NB4 (cell line): ENCODE measurements around the gene AP1S2.
A peak's percentile ranks its signal among the peaks of the same experiment; 100 is the strongest.

Source experiments
- DNase-seq: peaks from one replicate; pipeline ENCODE4 v3.0.0; 2010; ENCODE audit warnings: low read depth
- H3K4me3 ChIP-seq: one replicate; pipeline ENCODE4 v1.5.1; 2011; ENCODE audit warnings: mild to moderate bottlenecking, low read depth, low read length, moderate library complexity
- MYC ChIP-seq: IDR thresholded peaks from 2 replicates; pipeline ENCODE4 v1.6.1; 2011; ENCODE audit warnings: low read depth, low read length
- POLR2A ChIP-seq: IDR thresholded peaks from 2 replicates; pipeline ENCODE4 v1.6.1; 2011; ENCODE audit warnings: mild to moderate bottlenecking; ENCODE audit not compliant: insufficient read length; ENCODE audit errors: extremely low read depth
- TF ChIP-seq, protein P1 (sequence below): IDR thresholded peaks from 2 replicates; pipeline ENCODE4 v1.6.1; 2011; ENCODE audit warnings: low read depth, low read length
- TF ChIP-seq, protein P2 (sequence below): IDR thresholded peaks from one replicate; pipeline ENCODE4 v1.5.1; 2012; ENCODE audit warnings: low read depth, low read length

AP1S2 gene

DNA sequence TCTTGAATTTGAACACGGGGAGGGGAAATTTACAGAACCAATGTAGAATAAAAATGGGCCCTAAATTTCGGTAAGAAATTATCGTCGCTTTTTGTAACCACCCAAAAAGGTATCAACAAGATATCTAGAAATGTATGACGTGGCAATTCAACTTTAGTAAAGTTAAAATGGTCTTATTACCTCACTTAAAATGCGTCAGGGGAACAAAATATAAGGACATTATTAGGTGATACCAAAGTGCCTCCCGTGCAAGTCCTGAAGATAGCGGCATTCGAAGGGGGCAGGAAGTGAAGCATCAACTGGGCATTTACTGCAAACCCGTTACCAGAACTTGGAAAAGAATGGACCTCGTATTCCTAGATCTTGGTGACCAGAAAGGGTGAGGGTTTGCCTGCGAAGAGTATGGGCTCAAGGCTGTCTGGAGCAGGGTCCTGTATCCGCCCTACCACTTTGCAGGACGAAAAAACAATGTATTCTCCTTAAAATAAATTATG, 980 bp downstream of the AP1S2 start:
- peak; percentile 2 for DNase-seq
- peak overlapping the region; percentile 56 for H3K4me3 ChIP-seq
- TF ChIP-seq, protein P1, sequence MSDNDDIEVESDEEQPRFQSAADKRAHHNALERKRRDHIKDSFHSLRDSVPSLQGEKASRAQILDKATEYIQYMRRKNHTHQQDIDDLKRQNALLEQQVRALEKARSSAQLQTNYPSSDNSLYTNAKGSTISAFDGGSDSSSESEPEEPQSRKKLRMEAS = no peak
- no peak for TF ChIP-seq POLR2A
- TF ChIP-seq, protein P2, sequence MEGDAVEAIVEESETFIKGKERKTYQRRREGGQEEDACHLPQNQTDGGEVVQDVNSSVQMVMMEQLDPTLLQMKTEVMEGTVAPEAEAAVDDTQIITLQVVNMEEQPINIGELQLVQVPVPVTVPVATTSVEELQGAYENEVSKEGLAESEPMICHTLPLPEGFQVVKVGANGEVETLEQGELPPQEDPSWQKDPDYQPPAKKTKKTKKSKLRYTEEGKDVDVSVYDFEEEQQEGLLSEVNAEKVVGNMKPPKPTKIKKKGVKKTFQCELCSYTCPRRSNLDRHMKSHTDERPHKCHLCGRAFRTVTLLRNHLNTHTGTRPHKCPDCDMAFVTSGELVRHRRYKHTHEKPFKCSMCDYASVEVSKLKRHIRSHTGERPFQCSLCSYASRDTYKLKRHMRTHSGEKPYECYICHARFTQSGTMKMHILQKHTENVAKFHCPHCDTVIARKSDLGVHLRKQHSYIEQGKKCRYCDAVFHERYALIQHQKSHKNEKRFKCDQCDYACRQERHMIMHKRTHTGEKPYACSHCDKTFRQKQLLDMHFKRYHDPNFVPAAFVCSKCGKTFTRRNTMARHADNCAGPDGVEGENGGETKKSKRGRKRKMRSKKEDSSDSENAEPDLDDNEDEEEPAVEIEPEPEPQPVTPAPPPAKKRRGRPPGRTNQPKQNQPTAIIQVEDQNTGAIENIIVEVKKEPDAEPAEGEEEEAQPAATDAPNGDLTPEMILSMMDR = no peak
- TF ChIP-seq MYC = no peak

DNA sequence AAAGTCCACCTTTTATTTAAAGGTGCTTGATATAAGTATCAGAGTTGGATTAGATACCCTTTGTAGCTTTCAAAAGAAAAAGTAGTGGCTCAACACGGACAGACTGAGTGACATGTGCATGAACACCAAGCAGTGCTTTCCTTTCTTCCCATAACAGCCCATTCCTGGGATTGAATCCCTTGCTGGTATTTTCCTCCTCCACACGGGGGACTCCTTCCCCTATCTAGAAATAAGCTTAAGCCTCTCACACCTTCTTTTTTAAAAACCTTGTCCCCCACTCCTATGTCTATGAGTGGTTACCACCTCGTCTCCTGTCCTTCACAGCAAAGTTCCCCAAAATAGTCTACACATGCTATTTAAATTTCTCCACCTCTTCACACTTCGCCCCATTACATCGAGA, 5.1 kb downstream of the AP1S2 start:
- TF ChIP-seq, protein P1 = no peak
- TF ChIP-seq MYC = no peak
- TF ChIP-seq POLR2A = no peak
- TF ChIP-seq, protein P2 = no peak
- H3K4me3 ChIP-seq = no peak overlapping the region

DNA sequence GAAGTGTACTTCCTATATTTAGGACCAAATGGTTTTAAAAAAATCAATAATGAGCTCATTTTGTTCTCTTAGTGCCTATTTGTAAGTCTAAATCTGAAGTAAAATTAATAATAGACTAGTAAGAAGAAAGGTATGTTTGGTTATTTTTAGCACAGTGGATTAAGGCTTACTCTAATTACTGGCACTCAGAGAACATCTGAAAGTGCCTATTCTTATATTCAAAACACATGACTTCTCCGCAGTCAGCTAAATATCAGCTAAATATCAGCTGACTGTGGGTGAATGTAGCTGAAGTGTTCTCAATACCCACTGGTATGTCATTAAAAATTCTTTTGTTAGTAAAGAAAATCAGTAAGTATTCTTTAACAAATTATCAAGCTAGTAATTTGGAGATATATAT, 6.0 kb downstream of the AP1S2 start:
- no peak overlapping the region for H3K4me3 ChIP-seq
- TF ChIP-seq, protein P1 = no peak
- TF ChIP-seq, protein P2 = no peak
- TF ChIP-seq MYC (no peak), POLR2A (no peak)

More for the DNA sequence above, 5.1 kb downstream of the AP1S2 start:
- peak; percentile 9 for DNase-seq

DNA sequence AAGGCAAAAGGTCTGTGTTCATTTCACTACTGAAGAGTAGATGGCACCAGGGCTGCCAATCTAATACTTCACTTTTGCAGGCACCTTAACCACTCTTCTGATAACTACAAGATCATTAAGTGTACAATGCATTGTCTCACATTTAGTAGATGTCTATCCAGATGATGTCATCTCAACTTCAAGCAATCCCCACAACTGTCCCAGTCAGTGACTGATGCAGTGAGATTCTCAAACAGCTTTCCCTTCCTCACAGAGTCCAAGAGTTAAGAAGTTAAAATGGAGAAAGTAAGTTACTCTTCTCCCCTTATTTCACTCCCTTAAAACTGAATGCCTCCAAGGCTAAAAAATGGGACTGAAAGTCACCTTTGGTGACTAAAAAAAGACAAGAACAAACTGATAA, 10.7 kb downstream of the AP1S2 start:
- TF ChIP-seq MYC = no peak
- TF ChIP-seq POLR2A = no peak
- TF ChIP-seq, protein P2 = no peak
- TF ChIP-seq, protein P1 = no peak
- no peak overlapping the region for H3K4me3 ChIP-seq
- no peak for DNase-seq

More for the DNA sequence above, 6.0 kb downstream of the AP1S2 start:
- no peak for DNase-seq

DNA sequence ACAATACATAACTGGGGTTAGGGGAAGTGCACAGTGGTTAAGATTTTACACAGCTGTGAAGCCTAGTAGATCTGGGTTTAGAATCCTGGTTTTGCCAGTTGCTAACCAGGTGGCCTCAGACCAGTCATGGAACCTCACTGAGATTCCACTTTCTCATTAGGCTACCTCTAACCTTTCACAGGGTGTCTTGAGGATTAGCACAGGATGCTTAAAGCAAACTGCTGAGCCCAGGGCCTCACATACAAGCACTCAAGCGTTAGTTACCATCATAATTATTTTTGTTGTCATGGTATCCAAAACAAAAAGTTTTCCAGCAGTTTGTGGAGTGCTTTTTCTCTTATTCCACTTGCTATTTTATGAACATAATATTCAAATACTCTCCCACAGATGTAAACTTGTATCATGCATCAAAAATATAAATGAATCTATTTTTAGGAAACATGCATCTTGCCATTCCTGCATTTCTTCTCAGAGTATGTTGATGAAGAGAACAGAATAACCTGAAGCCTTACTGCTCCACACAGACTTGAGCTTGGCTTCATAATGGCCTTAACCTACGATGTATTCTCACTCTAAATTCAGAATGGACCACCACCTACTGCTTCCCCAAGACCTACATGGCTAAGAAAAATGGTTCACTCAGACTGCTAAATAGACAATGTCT, 12.6 kb downstream of the AP1S2 start:
- no peak for DNase-seq
- no peak for TF ChIP-seq POLR2A
- no peak for TF ChIP-seq MYC
- TF ChIP-seq, protein P1 = no peak
- TF ChIP-seq, protein P2 = no peak
- H3K4me3 ChIP-seq = no peak overlapping the region
